Measurements from ENCODE around the gene CXCR4. TPM values are rescaled to one million over a fixed set of nuclear protein-coding genes. Genes with fewer than 3 reads are reported as not detected.

CXCR4 gene
- total and polyA plus RNA-seq, 3 donors from 2014 or later = 3.7 to 12.3 (median 9.5) TPM

GRCh38 chr2:136110526-136110925 lies 7.4 kb downstream of the CXCR4 start:
- no peak for TF ChIP-seq POLR2A (IDR thresholded peaks at IDR 0.05)
- no peak for TF ChIP-seq CTCF (IDR thresholded peaks at IDR 0.05)
- no peaks in the 10 kb centered on the region for H3K36me3 ChIP-seq (ENCODE audit: low read depth, missing control alignments)
- H3K4me3 ChIP-seq = no peak overlapping the region
- H3K9me3 ChIP-seq = no peaks in the 10 kb centered on the region
- WGBS, 2 donors = 67 to 75% methylated on average over 1 of the region's 1 CpG
- no peak overlapping the region for H3K27ac ChIP-seq
- intact Hi-C loops (cut with DNase I; ENCODE audit: low total_unique reads) = no loop called here
- no peaks in the 10 kb centered on the region for H3K27me3 ChIP-seq
- H3K4me1 ChIP-seq = no peaks in the 10 kb centered on the region
- DNase-seq = no peak

- TF ChIP-seq POLR2A (IDR thresholded peaks at IDR 0.05) (no peak), CTCF (IDR thresholded peaks at IDR 0.05) (no peak)
- intact Hi-C loops (cut with DNase I; ENCODE audit: low total_unique reads) = no loop called here
- Histone ChIP-seq H3K4me1 (no peaks in the 10 kb centered on the region), H3K9me3 (no peaks in the 10 kb centered on the region), H3K27me3 (no peaks in the 10 kb centered on the region), H3K4me3 (no peak overlapping the region), H3K36me3 (ENCODE audit: low read depth, missing control alignments) (no peaks in the 10 kb centered on the region), H3K27ac (no peak overlapping the region)
- DNase-seq = no peak
- WGBS, 2 donors = 47 to 58% methylated on average over 3 of the region's 3 CpGs
Observed at GRCh38 chr2:136108463-136108862, 9.5 kb downstream of the CXCR4 start.

GRCh38 chr2:136107051-136108033 lies 10.6 kb downstream of the CXCR4 start:
- Histone ChIP-seq H3K9me3 (no peaks in the 10 kb centered on the region), H3K27ac (no peak overlapping the region), H3K4me1 (no peaks in the 10 kb centered on the region), H3K4me3 (no peak overlapping the region), H3K36me3 (ENCODE audit: low read depth, missing control alignments) (no peaks in the 10 kb centered on the region), H3K27me3 (no peaks in the 10 kb centered on the region)
- DNase-seq = no peak
- 78 to 83% methylated on average over 6 of the region's 6 CpGs for WGBS, 2 donors
- TF ChIP-seq CTCF (IDR thresholded peaks at IDR 0.05) = no peak
- TF ChIP-seq POLR2A (IDR thresholded peaks at IDR 0.05) = no peak
- intact Hi-C loops (cut with DNase I; ENCODE audit: low total_unique reads) = no loop called here

- TF ChIP-seq CTCF (IDR thresholded peaks at IDR 0.05) (no peak), POLR2A (IDR thresholded peaks at IDR 0.05) (no peak)
- H3K27ac ChIP-seq = no peak overlapping the region
- no peaks in the 10 kb centered on the region for H3K36me3 ChIP-seq (ENCODE audit: low read depth, missing control alignments)
- no peaks in the 10 kb centered on the region for H3K9me3 ChIP-seq
- intact Hi-C loops (cut with DNase I; ENCODE audit: low total_unique reads) = no loop called here
- H3K27me3 ChIP-seq = no peaks in the 10 kb centered on the region
- H3K4me3 ChIP-seq = no peak overlapping the region
- no peaks in the 10 kb centered on the region for H3K4me1 ChIP-seq
- DNase-seq = no peak
- WGBS, 2 donors = 56 to 58% methylated on average over 7 of the region's 7 CpGs
Observed at GRCh38 chr2:136106505-136106904, 11.4 kb downstream of the CXCR4 start.

Measured in testis (tissue), 3 donors.